Neural progenitor cell (in vitro differentiated cells): ENCODE measurements around the gene FBN3.

Experiments used
- EZH2phosphoT487 ChIP-seq: fragments of 200-600 bp; sonication (generic); IDR thresholded peaks from 2 replicates; pipeline ENCODE4 v1.6.1; 2017; ENCODE audit warnings: antibody characterized with exemption
- TF ChIP-seq, protein P1 (sequence below): fragments of 200-600 bp; sonication (generic); IDR thresholded peaks from 2 replicates; pipeline ENCODE4 v1.5.1; 2017; ENCODE audit warnings: antibody characterized with exemption, mild to moderate bottlenecking

DNA sequence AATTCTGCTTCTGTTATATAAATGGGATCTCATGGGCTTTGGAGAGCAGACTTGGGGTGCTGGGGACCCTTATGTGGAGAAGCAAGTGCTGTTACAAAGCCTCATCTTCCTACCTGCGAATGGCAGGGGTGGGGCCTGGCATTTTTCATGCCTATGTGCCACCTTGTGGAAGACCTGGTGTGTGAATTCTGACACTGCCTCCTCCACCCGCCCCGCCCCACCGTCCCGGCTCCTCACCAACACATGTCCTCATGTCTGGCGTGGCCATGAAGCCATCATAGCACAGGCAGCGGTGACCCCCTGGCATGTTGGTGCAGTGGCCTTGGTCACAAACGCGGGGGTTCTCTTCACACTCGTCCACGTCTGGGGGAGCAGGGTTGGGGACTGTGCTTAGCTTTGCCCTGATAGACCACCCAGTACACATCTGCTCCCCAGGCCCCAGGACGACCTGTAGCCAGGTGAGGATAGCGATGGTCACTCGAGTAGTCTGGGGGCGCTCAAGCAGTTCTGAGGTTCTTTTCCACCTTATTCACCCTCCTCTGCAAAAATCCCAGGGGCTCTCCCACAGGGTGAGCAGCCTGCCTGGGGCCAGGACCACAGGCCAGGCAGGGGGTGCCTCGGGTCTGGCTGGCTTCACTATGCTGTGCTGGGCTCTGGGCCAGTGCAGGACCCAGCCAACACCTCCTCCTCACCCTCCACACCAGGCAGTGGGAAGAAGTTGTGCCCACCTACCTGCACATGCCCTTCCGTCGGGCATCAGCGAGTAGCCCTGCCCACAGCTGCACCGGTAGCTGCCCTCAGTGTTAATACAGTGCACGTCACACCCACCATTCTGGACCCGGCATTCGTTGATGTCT lies 32.7 kb downstream of the FBN3 start:
- TF ChIP-seq, protein P1, sequence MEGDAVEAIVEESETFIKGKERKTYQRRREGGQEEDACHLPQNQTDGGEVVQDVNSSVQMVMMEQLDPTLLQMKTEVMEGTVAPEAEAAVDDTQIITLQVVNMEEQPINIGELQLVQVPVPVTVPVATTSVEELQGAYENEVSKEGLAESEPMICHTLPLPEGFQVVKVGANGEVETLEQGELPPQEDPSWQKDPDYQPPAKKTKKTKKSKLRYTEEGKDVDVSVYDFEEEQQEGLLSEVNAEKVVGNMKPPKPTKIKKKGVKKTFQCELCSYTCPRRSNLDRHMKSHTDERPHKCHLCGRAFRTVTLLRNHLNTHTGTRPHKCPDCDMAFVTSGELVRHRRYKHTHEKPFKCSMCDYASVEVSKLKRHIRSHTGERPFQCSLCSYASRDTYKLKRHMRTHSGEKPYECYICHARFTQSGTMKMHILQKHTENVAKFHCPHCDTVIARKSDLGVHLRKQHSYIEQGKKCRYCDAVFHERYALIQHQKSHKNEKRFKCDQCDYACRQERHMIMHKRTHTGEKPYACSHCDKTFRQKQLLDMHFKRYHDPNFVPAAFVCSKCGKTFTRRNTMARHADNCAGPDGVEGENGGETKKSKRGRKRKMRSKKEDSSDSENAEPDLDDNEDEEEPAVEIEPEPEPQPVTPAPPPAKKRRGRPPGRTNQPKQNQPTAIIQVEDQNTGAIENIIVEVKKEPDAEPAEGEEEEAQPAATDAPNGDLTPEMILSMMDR: no peak
- TF ChIP-seq EZH2phosphoT487: no peak
